Ectodermal cell (in vitro differentiated cells): ENCODE data around the gene TRABD2B.

Experiments used
- H3K27ac ChIP-seq: 2 replicates; pipeline ENCODE4 v1.7.0; 2013; ENCODE audit warnings: mild to moderate bottlenecking, low read depth, low read length; ENCODE audit not compliant: insufficient read depth, poor library complexity, severe bottlenecking
- H3K27me3 ChIP-seq: 2 replicates; pipeline ENCODE4 v1.7.0; 2013; ENCODE audit warnings: mild to moderate bottlenecking, low read length; ENCODE audit not compliant: insufficient read depth, control insufficient read depth, poor library complexity, severe bottlenecking
- H3K36me3 ChIP-seq: one replicate; pipeline ENCODE4 v1.7.0; 2013; ENCODE audit warnings: low read length; ENCODE audit not compliant: control insufficient read depth, insufficient read depth
- H3K4me1 ChIP-seq: one replicate; pipeline ENCODE4 v1.7.0; 2013; ENCODE audit warnings: low read length; ENCODE audit not compliant: control insufficient read depth, insufficient read depth
- H3K4me3 ChIP-seq: 2 replicates; pipeline ENCODE4 v1.7.0; 2013; ENCODE audit warnings: low read depth, low read length, control low read depth; ENCODE audit not compliant: insufficient read depth
- H3K9me3 ChIP-seq: 2 replicates; pipeline ENCODE4 v1.7.0; 2013; ENCODE audit warnings: mild to moderate bottlenecking, low read length, moderate library complexity; ENCODE audit not compliant: control insufficient read depth
- WGBS, 2 experiments: methylation state at CpG; one replicate each; pipeline ENCODE4 v1.1.7; 2013; ENCODE audit warnings: missing lambda C conversion rate in 2 of 2; 5-methylcytosine and 5-hydroxymethylcytosine counted together

TRABD2B gene

GRCh38 chr1:47924270-47925048, 72.7 kb downstream of the TRABD2B start:
- no peaks in the 10 kb centered on the region for H3K9me3 ChIP-seq

GRCh38 chr1:47921935-47922415, 75.2 kb downstream of the TRABD2B start:
- 89 to 92% methylated on average over 4 of the region's 4 CpGs for WGBS, 2 experiments
- Histone ChIP-seq H3K9me3 (no peaks in the 10 kb centered on the region), H3K27me3 (no peaks in the 10 kb centered on the region), H3K27ac (no peak overlapping the region), H3K36me3 (no peaks in the 10 kb centered on the region), H3K4me3 (no peak overlapping the region), H3K4me1 (peaks cover 6% of the 10 kb centered on the region)

More at GRCh38 chr1:47924270-47925048, 72.7 kb downstream of the TRABD2B start:
- no peaks in the 10 kb centered on the region for H3K36me3 ChIP-seq
- H3K4me3 ChIP-seq = no peak overlapping the region
- H3K27ac ChIP-seq = no peak overlapping the region
- 80 to 82% methylated on average over 7 of the region's 7 CpGs for WGBS, 2 experiments
- peaks cover 6% of the 10 kb centered on the region for H3K4me1 ChIP-seq
- H3K27me3 ChIP-seq = no peaks in the 10 kb centered on the region

- Histone ChIP-seq H3K36me3 (no peaks in the 10 kb centered on the region), H3K27me3 (no peaks in the 10 kb centered on the region), H3K4me1 (peaks cover 22% of the 10 kb centered on the region), H3K4me3 (no peak overlapping the region), H3K9me3 (no peaks in the 10 kb centered on the region), H3K27ac (no peak overlapping the region)
- WGBS, 2 experiments = 94 to 95% methylated on average over 3 of the region's 3 CpGs
Measured at GRCh38 chr1:47919113-47919833, 77.9 kb downstream of the TRABD2B start.

- Histone ChIP-seq H3K4me1 (peaks cover 30% of the 10 kb centered on the region), H3K27ac (no peak overlapping the region), H3K36me3 (no peaks in the 10 kb centered on the region), H3K9me3 (no peaks in the 10 kb centered on the region), H3K27me3 (no peaks in the 10 kb centered on the region), H3K4me3 (no peak overlapping the region)
- WGBS, 2 experiments = 93% methylated on average over 8 of the region's 8 CpGs
Measured at GRCh38 chr1:47918257-47918867, 78.8 kb downstream of the TRABD2B start.

GRCh38 chr1:47917687-47918086, 79.5 kb downstream of the TRABD2B start:
- Histone ChIP-seq H3K9me3 (no peaks in the 10 kb centered on the region), H3K4me1 (peaks cover 37% of the 10 kb centered on the region), H3K27ac (no peak overlapping the region), H3K36me3 (no peaks in the 10 kb centered on the region), H3K27me3 (no peaks in the 10 kb centered on the region), H3K4me3 (no peak overlapping the region)
- 92 to 100% methylated on average over 2 to 3 of the region's 3 CpGs for WGBS, 2 experiments

- H3K27me3 ChIP-seq = no peaks in the 10 kb centered on the region
- peaks cover 55% of the 10 kb centered on the region for H3K4me1 ChIP-seq
- 65 to 67% methylated on average over 13 of the region's 13 CpGs for WGBS, 2 experiments
- no peaks in the 10 kb centered on the region for H3K36me3 ChIP-seq
- H3K4me3 ChIP-seq = no peak overlapping the region
- H3K9me3 ChIP-seq = no peaks in the 10 kb centered on the region
- H3K27ac ChIP-seq = no peak overlapping the region
Measured at GRCh38 chr1:47915677-47916353, 81.4 kb downstream of the TRABD2B start.

- 90 to 93% methylated on average over 8 of the region's 8 CpGs for WGBS, 2 experiments
- no peaks in the 10 kb centered on the region for H3K36me3 ChIP-seq
Measured at GRCh38 chr1:47914952-47915676, 82.1 kb downstream of the TRABD2B start.

GRCh38 chr1:47914218-47914938, 82.8 kb downstream of the TRABD2B start:
- Histone ChIP-seq H3K4me1 (peaks cover 55% of the 10 kb centered on the region), H3K27ac (no peak overlapping the region), H3K9me3 (no peaks in the 10 kb centered on the region), H3K4me3 (no peak overlapping the region), H3K27me3 (no peaks in the 10 kb centered on the region), H3K36me3 (no peaks in the 10 kb centered on the region)
- 93 to 95% methylated on average over 13 of the region's 13 CpGs for WGBS, 2 experiments

More at GRCh38 chr1:47914952-47915676, 82.1 kb downstream of the TRABD2B start:
- H3K27ac ChIP-seq = no peak overlapping the region
- H3K27me3 ChIP-seq = no peaks in the 10 kb centered on the region
- peaks cover 55% of the 10 kb centered on the region for H3K4me1 ChIP-seq
- no peaks in the 10 kb centered on the region for H3K9me3 ChIP-seq
- no peak overlapping the region for H3K4me3 ChIP-seq

GRCh38 chr1:47913225-47913823, 83.9 kb downstream of the TRABD2B start:
- no peak overlapping the region for H3K4me3 ChIP-seq
- no peaks in the 10 kb centered on the region for H3K36me3 ChIP-seq
- H3K4me1 ChIP-seq = peaks cover 55% of the 10 kb centered on the region
- H3K27ac ChIP-seq = no peak overlapping the region
- H3K27me3 ChIP-seq = no peaks in the 10 kb centered on the region
- H3K9me3 ChIP-seq = no peaks in the 10 kb centered on the region
- 87 to 88% methylated on average over 10 of the region's 10 CpGs for WGBS, 2 experiments
